ENCODE measurements around the gene RNF169. TPM values are rescaled to one million over a fixed set of nuclear protein-coding genes. Genes with fewer than 3 reads are reported as not detected.

RNF169 gene
- total RNA-seq, 8 experiments from 2014 or later, result 9.9 to 26.0 (median 12.8) TPM

GRCh38 chr11:74717221-74717969 lies 31.3 kb upstream of the RNF169 start:
- Histone ChIP-seq H3K4me1 (replicated peaks in 1 of 2) (peaks cover 0 to 11% of the 10 kb centered on the region in 2 donors), H3K27ac (no peak overlapping the region), H3K4me3 (no peak overlapping the region)
- in situ Hi-C loops (cut with MboI; ENCODE audit: low pct_unique_long_range_greater_than_20kb in 2 of 9, low sequenced_read_pairs in 9 of 9, unreplicated experiment in 9 of 9), result no loop called here
- no peak for ATAC-seq (replicated peaks in 6 of 8)
- 57 to 100% (median 67%) methylated on average over 1 to 3 of the region's 5 CpGs; no CpG with 5 or more reads in 5 of the 10 experiments for WGBS, 10 experiments

- no peak overlapping the region for H3K27ac ChIP-seq
- peaks cover 0 to 11% of the 10 kb centered on the region in 2 donors for H3K4me1 ChIP-seq (replicated peaks in 1 of 2)
- no peak for ATAC-seq (replicated peaks in 6 of 8)
- WGBS, 10 experiments, result 57 to 92% (median 69%) methylated on average over 1 to 3 of the region's 5 CpGs; no CpG with 5 or more reads in 6 of the 10 experiments
- in situ Hi-C loops (cut with MboI; ENCODE audit: low pct_unique_long_range_greater_than_20kb in 2 of 9, low sequenced_read_pairs in 9 of 9, unreplicated experiment in 9 of 9), result no loop called here
- no peak overlapping the region for H3K4me3 ChIP-seq
Observed at GRCh38 chr11:74719011-74719410, 29.6 kb upstream of the RNF169 start.

DNA sequence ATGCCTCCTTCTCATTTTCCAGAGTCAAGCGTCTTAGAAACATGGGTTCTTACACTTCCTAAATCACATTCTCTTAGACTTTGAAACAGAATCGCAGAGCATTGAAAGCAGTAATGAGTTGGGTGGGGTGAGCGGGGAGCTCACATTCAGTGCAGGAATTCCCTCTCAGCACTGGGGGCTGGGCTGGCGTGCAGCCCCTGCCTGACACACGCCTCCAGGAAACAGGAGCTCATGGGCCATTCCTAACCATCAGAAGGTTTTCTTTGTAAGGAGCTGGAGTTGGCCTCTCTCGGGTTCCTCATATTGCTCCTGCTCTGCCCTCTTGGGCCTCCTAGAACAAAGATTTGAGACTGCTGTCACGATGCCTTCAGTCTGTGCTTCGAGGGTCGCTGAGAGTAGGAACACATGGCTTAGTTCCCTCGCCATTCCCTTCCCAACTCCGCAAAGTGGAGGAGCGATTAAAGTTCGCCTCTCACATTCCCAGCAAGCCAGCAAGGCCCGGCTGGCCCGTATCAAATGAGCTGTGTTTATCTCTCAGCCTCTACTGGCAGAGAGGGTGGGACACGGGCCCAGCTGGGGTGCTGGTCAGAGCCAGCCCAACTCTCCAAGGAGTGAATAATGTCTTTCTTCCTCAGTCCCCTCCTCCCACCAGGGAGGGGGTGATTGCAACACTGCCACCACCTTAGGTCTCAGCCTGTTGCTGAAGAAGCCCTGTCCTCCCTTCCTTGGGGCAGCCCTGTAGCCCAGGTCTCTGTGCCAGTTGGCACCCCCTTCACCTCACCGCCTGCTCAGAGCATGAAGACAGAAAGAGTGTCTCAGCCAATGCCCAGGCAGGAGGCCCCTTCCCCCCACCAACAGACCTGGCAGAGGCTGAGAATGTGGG lies 27.8 kb upstream of the RNF169 start:
- no peak overlapping the region for H3K27ac ChIP-seq
- WGBS, 10 experiments, result 37 to 74% (median 60%) methylated on average over 1 to 6 of the region's 17 CpGs; no CpG with 5 or more reads in 4 of the 10 experiments
- in situ Hi-C loops (cut with MboI; ENCODE audit: low pct_unique_long_range_greater_than_20kb in 2 of 9, low sequenced_read_pairs in 9 of 9, unreplicated experiment in 9 of 9), result no loop called here
- peaks cover 0 to 11% of the 10 kb centered on the region in 2 donors for H3K4me1 ChIP-seq (replicated peaks in 1 of 2)
- peak in 7 of 8 experiments; percentile 33 to 87 (median 55) for ATAC-seq (replicated peaks in 6 of 8)
- no peak overlapping the region for H3K4me3 ChIP-seq

GRCh38 chr11:74721479-74721835 lies 27.2 kb upstream of the RNF169 start:
- in situ Hi-C loops (cut with MboI; ENCODE audit: low pct_unique_long_range_greater_than_20kb in 2 of 9, low sequenced_read_pairs in 9 of 9, unreplicated experiment in 9 of 9), result no loop called here
- ATAC-seq (replicated peaks in 6 of 8), result no peak
- H3K27ac ChIP-seq, result no peak overlapping the region
- 100% methylated on average over 3 of the region's 3 CpGs; no CpG with 5 or more reads in 9 of the 10 experiments for WGBS, 10 experiments
- peaks cover 0 to 11% of the 10 kb centered on the region in 2 donors for H3K4me1 ChIP-seq (replicated peaks in 1 of 2)
- H3K4me3 ChIP-seq, result no peak overlapping the region

DNA sequence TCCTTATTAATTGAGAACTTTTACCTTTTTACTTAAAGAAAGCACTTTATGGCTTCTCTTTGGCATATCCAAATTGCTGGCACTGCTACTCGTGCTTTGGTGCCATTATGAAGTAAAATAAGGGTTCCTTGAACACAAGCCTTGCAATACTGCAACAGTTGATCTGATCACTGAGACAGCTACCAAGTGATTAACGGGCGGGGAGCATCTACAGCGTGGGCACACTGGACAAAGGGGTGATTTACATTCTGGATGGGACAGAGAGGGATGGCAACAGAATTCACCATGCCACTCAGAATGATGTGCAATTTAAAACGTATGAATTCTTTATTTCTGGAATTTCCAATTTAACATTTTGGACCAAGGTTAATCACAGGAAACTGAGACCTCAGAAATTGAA lies 25.1 kb upstream of the RNF169 start:
- Histone ChIP-seq H3K27ac (no peak overlapping the region), H3K4me3 (no peak overlapping the region), H3K4me1 (replicated peaks in 1 of 2) (peaks cover 0 to 11% of the 10 kb centered on the region in 2 donors)
- WGBS, 10 experiments, result 23 to 89% (median 62%) methylated on average over 1 to 5 of the region's 5 CpGs; no CpG with 5 or more reads in 1 of the 10 experiments
- in situ Hi-C loops (cut with MboI; ENCODE audit: low pct_unique_long_range_greater_than_20kb in 2 of 9, low sequenced_read_pairs in 9 of 9, unreplicated experiment in 9 of 9), result no loop called here
- no peak for ATAC-seq (replicated peaks in 6 of 8)

GRCh38 chr11:74725701-74726100 lies 22.9 kb upstream of the RNF169 start:
- no peak overlapping the region for H3K27ac ChIP-seq
- H3K4me3 ChIP-seq, result no peak overlapping the region
- in situ Hi-C loops (cut with MboI; ENCODE audit: low pct_unique_long_range_greater_than_20kb in 2 of 9, low sequenced_read_pairs in 9 of 9, unreplicated experiment in 9 of 9), result no loop called here
- no peak for ATAC-seq (replicated peaks in 6 of 8)
- H3K4me1 ChIP-seq (replicated peaks in 1 of 2), result peaks cover 0 to 5% of the 10 kb centered on the region in 2 donors
- WGBS, 10 experiments, result 23 to 100% (median 50%) methylated on average over 1 to 3 of the region's 4 CpGs; no CpG with 5 or more reads in 5 of the 10 experiments

DNA sequence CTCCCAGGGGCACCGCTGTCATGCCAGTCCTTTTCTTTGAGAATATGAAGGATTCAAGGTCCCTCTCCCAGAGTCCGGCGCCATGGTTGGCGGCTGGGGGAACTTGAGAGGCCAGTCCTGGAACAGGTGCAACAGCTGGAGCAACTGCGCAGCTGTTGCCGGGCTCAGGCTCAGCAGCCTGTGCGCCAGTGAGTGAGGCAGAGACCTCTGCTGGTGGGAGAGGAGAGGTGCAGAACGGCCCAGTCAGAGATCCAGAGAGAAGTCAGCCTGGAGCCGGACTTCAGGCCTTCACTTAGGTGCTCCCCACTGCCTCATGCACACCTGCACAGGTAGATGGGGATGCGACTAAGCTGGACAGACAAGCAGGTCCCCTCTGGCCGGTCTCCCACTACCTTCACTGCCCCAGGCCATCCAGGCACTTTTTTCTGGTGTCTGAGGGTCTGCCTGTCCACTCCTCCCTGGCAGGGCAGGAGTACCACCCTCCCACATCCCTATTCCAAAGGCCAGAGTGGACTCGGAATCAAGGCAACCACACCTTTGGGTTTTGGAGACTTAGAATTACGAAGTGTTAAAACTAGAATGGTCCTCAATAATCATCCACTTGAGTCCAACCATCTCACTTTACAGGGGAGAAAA lies 22.0 kb upstream of the RNF169 start:
- in situ Hi-C loops (cut with MboI; ENCODE audit: low pct_unique_long_range_greater_than_20kb in 2 of 9, low sequenced_read_pairs in 9 of 9, unreplicated experiment in 9 of 9), result no loop called here
- H3K4me3 ChIP-seq, result no peak overlapping the region
- no peak overlapping the region for H3K27ac ChIP-seq
- WGBS, 10 experiments, result 0 to 6% (median 0%) methylated on average over 1 to 7 of the region's 13 CpGs; no CpG with 5 or more reads in 3 of the 10 experiments
- peak; percentile 92 to 98 (median 96) for ATAC-seq (replicated peaks in 6 of 8)
- no peaks in the 10 kb centered on the region for H3K4me1 ChIP-seq (replicated peaks in 1 of 2)

GRCh38 chr11:74729397-74729796 lies 19.3 kb upstream of the RNF169 start:
- no peak for ATAC-seq (replicated peaks in 6 of 8)
- Histone ChIP-seq H3K4me1 (replicated peaks in 1 of 2) (no peaks in the 10 kb centered on the region), H3K27ac (no peak overlapping the region), H3K4me3 (no peak overlapping the region)
- in situ Hi-C loops (cut with MboI; ENCODE audit: low pct_unique_long_range_greater_than_20kb in 2 of 9, low sequenced_read_pairs in 9 of 9, unreplicated experiment in 9 of 9), result no loop called here
- 43 to 100% (median 77%) methylated on average over 1 to 2 of the region's 4 CpGs; no CpG with 5 or more reads in 4 of the 10 experiments for WGBS, 10 experiments

- peak overlapping the region; percentile 19 to 36 (median 25) for H3K4me3 ChIP-seq
- H3K27ac ChIP-seq, result no peak overlapping the region
- whole genome bisulfite sequencing, 10 experiments, result 0 to 8% (median 2%) methylated on average over 2 to 22 of the region's 40 CpGs; no CpG with 5 or more reads in 3 of the 10 experiments
- H3K4me1 ChIP-seq (replicated peaks in 1 of 2), result no peaks in the 10 kb centered on the region
- in situ Hi-C loops (cut with MboI; ENCODE audit: low pct_unique_long_range_greater_than_20kb in 2 of 9, low sequenced_read_pairs in 9 of 9, unreplicated experiment in 9 of 9), result no loop called here
- ATAC-seq (replicated peaks in 6 of 8), result peak in 2 of 8 experiments; percentile 12 to 42
Observed at GRCh38 chr11:74730571-74731260, 17.9 kb upstream of the RNF169 start.

DNA sequence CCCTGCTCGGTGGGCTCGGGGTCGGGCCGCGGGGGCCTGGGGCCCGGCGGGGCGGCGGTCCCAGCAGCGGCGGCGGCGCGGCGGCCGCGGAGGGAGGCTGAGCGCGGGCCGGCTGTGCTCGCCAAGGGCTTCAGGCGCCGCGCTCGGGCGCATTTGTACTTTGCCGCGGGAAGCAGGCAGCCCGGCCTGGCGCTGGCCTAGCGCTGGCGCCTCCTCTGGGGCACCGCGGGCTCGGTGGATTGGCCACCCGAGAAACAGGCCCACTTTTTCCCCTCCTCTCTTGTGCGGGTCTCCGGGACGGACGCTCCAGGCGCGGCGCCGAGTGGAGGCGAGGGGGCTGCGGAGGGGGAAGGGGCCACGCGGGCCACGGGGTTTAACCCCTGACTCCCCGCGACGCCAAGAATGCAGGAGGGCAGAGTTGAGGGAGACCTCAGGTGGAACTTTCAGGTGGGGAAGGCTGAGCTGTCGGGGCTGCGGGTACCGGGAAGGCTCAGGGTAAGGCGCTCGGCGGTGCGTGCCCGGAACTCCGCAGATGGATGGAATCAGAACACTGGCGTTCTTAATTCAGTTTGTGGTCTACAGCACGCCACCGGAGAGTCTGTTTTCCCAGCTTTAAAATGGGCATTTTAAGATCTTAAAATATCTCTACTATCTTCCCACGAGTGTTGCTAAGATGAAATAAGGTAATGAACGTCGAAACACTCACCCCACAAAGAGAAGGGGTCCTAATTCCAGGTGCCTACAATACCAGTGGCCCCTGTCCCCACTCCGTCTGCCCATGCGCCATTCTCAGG lies 17.2 kb upstream of the RNF169 start, which contains the start of gene CHRDL2:
CHRDL2 (minus strand) TSS at position 126 of the 794 bp plus-strand sequence. CDS start 538 bp downstream, outside the sequence.
- peak; percentile 26 to 76 (median 38) for ATAC-seq (replicated peaks in 6 of 8)
- 49 to 100% (median 61%) methylated on average over 1 to 7 of the region's 69 CpGs; no CpG with 5 or more reads in 5 of the 10 experiments for WGBS, 10 experiments
- Histone ChIP-seq H3K27ac (no peak within 1 kb of the TSS), H3K4me3 (peak within 1 kb of the TSS; percentile 19 to 36 (median 25)), H3K4me1 (replicated peaks in 1 of 2) (no peaks in the 10 kb centered on the region)
- in situ Hi-C loops (cut with MboI; ENCODE audit: low pct_unique_long_range_greater_than_20kb in 2 of 9, low sequenced_read_pairs in 9 of 9, unreplicated experiment in 9 of 9), result no loop called here

DNA sequence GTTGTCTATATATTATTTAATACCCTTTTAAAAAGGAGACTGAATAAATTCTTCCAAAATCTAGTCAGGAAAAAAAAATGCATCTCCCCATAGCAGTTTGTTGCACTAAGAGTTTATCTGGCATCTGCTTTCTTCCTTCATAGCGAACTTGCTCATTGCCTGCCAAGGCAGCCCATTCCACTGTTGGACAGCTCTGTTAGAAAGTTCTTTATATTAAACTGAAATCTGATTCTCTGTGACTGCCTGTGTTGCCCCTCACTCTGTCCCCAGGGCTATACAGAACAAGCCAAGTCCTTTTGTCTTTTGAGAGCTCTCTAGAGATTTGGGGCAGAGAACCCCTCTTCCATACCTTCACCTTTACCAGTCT lies 14.1 kb upstream of the RNF169 start:
- 40 to 100% (median 100%) methylated on average over 1 of the region's 1 CpG; no CpG with 5 or more reads in 5 of the 10 experiments for WGBS, 10 experiments
- no peaks in the 10 kb centered on the region for H3K4me1 ChIP-seq (replicated peaks in 1 of 2)
- no peak overlapping the region for H3K27ac ChIP-seq
- in situ Hi-C loops (cut with MboI; ENCODE audit: low pct_unique_long_range_greater_than_20kb in 2 of 9, low sequenced_read_pairs in 9 of 9, unreplicated experiment in 9 of 9), result no loop called here
- ATAC-seq (replicated peaks in 6 of 8), result no peak
- H3K4me3 ChIP-seq, result no peak overlapping the region

Measured in motor neuron (in vitro differentiated cells).